Subcutaneous adipose tissue (tissue), 4 donors: ENCODE results near the gene GID8. TPM values are rescaled to one million over a fixed set of nuclear protein-coding genes. Genes with fewer than 3 reads are reported as not detected.

Source experiments
- total RNA-seq, 4 donors: library from RNA; depleted of rRNA; stranded (reverse); fragments of >200 nt; gene quantifications; one replicate each; pipeline ENCODE4 v1.1.0, GENCODE V29; 2016
- TF ChIP-seq, protein P1 (sequence below): fragments of 450-650 bp; IDR thresholded peaks from one replicate; pipeline ENCODE4 v1.5.1; 2016; ENCODE audit warnings: low read depth, mild to moderate bottlenecking, control low read depth, antibody characterized with exemption, moderate library complexity

The GID8 gene
- total RNA-seq, 4 donors from 2014 or later = 15.3 to 32.2 (median 23.6) TPM

DNA sequence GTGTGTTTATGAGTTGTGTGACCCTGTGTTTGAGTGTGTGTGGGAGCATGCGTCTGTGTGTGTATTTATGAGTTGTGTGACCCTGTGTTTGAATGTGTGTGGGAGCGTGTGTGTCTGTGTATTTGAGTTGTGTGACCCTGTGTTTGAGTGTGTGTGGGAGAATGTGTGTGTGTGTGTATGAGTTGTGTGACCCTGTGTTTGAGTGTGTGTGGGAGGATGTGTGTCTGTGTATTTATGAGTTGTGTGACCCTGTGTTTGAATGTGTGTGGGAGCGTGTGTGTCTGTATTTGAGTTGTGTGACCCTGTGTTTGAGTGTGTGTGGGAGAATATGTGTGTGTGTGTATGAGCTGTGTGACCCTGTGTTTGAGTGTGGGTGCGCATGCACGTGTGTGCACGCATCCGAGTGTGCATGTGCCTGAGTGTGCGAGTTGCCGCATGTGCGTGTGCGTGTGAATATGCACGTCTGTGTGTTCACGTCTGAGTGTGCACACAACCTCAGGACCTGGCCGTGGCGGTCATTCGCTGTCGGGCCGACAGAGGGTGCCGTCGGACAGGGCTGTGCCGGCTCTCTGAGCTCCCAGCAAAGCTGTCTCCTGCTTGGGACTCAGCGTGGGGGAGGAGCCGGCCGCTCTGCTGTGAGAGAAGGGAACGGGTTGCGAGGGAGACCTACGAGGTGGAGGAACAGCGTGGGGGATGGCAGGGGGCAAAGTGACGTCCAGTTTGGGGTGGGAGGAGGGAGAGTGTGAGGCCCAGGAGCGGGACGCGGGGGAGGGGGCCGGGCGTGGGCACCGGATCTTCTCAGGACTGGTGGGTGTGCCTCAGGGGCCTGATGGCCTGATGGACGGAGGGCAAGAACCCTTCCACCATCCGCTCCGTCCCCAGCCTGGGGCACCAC, 34.2 kb downstream of the GID8 start:
- TF ChIP-seq, protein P1, sequence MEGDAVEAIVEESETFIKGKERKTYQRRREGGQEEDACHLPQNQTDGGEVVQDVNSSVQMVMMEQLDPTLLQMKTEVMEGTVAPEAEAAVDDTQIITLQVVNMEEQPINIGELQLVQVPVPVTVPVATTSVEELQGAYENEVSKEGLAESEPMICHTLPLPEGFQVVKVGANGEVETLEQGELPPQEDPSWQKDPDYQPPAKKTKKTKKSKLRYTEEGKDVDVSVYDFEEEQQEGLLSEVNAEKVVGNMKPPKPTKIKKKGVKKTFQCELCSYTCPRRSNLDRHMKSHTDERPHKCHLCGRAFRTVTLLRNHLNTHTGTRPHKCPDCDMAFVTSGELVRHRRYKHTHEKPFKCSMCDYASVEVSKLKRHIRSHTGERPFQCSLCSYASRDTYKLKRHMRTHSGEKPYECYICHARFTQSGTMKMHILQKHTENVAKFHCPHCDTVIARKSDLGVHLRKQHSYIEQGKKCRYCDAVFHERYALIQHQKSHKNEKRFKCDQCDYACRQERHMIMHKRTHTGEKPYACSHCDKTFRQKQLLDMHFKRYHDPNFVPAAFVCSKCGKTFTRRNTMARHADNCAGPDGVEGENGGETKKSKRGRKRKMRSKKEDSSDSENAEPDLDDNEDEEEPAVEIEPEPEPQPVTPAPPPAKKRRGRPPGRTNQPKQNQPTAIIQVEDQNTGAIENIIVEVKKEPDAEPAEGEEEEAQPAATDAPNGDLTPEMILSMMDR = no peak

DNA sequence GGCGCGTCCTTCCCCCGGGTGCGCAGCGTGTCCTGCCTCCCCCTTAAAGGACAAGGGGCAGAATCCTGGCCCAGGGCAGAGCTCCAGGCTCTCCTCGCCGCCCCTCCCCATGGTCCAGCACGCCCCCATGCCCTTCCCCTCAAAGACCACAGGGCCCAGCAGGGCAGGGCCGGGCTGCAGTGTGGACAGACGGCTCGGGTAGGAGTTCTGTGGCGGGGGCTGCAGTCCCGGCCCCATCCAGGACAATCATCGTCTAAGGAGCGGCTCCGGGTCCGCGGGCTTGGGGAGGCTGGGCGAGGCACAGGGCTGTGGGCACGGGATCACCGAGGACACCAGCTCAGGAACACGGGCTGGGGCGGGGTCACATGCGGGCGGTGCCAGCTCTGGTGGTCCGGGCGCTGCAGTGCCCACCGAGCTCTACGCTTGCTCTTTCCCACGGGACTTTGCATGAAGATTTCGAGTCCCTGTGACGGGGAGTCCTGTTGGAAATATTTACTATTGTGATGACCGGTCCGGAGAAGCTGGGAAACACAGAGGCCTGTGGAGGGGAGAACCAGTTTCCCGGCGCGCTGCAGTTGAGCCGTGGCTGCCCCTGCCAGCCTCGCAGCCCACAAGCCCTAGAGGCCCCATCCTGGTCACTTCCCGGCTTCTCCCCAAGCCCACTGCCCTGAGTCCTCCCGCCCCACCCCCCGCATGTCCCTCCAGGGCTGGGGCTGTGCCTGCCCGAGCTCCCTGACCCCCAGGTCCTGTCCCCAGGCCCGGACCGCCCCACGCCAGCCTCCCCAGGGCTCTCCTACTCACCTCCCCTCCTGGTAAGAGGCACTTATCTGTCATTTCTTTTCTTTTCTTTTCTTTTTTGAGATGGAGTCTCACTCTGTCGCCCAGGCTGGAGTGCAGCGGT, 35.1 kb downstream of the GID8 start:
- TF ChIP-seq, protein P1 = no peak

DNA sequence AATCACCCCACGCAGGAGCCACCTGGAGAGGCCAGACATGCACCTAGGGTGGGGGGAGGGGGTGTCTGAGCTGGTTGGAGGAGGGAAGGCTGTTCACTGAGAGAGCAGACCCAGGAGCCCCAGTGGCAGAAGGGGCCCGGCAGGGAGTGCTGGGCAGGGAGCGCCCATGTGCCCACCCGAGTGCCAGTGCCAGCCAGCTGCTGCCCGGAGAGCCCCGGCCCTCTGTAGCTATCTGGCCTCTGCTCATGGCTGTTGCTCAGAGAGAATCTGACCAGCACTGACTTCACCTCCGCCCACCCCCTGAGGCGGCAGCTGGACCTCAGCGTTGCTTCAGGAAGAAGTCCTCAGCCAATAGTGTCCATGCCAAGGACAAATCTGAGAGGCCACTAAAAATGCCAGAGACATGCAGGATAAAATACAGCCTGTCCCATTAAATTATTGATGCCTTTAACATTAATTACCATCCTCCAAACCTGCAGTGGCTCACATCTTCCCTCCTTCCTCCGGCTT, 37.4 kb downstream of the GID8 start:
- TF ChIP-seq, protein P1 = no peak

DNA sequence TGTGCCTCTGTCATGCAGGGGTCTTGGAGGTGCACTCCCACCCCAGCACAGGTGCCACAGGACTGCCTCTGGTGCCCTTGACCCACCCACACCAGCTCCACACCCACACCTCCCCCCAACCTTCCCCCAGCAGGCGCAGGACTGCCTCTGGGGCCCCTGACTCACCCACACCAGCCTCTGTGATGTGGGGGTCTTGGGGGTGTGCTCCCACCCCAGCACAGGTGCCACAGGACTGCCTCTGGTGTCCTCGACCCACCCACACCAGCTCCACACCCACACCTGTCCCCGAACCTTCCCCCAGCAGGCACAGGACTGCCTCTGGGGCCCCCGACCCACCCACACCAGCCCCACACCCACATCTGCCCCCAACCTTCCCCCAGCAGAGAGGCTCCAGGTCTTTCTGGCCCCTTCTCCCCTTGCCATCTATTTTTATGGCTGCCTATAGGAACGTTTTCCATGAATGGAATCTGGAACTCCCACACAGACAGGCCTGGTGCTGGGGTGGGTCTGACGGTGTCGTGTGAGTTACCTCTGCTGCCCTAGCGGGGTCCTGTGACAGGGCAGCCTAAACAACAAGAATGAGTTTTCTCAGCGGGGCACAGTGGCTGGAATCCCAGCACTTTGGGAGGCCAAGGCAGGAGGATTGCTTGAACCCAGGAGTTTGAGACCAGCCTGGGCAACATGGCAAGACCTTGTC, 38.0 kb downstream of the GID8 start:
- TF ChIP-seq, protein P1 = no peak

DNA sequence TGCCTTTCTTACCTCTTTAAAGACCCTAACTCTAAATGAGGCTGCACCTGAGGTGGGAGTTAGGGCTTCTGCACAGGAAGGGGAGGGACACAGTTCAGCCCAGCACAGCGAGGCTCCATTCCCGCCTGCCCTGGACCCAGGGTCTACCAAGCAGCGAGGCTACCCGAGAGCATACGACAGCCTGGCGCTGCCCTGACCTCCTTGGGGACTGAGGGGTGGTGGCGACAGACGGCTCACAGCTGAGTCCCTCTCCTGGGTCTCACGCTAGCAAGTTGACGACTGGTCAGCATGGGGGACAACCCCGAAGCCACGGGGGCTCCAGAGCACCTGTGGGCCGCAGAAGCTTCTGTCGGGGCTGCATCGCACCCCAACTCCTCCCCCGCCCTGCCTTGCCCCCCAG, 38.9 kb downstream of the GID8 start:
- TF ChIP-seq, protein P1 = no peak

DNA sequence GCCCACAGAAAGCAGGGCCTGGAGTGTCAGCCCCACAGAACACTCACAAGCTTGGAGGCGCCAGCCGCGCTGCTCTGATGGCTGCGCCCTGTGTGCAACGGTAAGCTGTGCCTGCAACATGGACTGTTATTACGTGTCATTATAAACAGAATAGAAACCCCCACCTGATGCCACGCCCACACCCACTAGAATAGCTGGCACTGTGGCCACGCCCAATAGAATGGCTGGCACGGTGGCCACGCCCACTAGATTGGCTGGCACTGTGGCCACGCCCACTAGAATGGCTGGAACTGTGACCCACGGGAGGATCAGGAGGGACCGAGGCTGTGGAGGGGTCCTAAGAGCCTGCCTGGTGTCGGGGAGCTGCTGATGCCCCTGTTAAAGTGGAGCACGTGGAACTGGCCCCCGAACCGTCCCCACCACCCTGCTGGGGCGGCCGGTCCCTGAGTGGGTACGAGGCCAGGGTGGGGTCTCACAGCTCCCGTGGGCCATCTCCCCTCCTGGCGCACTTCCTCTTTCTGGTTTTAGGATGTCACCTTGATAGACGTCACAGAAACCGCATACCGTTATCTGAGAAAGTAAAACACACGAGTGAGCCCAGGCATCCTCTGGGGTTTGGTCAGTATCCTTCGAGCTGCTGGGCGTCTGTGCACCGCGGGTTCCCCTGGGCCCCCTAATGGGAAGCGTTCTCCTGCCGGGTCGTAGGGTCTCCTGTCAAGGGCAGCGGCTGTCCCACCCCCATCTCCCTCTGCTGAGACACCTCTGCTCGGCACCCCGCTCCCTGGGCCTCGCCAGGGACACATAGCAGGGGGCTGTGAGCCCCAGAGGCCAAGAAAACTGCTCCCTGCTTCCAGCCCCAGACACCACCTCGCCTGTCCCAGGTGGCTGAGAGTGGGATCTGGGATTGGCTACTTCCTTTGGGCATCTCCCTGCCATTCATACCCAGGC, 39.9 kb downstream of the GID8 start:
- TF ChIP-seq, protein P1 = no peak
